GM19397 (cell line): ENCODE measurements around the gene PCDH12.

Source experiments
- ATAC-seq: cut with Tn5 transposase; IDR thresholded peaks from one replicate; pipeline ENCODE4 v1.9.1; 2021; ENCODE audit warnings: mild to moderate bottlenecking, moderate library complexity; ENCODE audit not compliant: unreplicated experiment

The PCDH12 gene

GRCh38 chr5:141966963-141967333, 8.9 kb upstream of the PCDH12 start:
- ATAC-seq = no peak

- ATAC-seq = no peak
Observed at GRCh38 chr5:141966275-141966962, 8.4 kb upstream of the PCDH12 start.

- ATAC-seq = no peak
Observed at GRCh38 chr5:141965071-141965470, 7.1 kb upstream of the PCDH12 start.

GRCh38 chr5:141963701-141964100, 5.7 kb upstream of the PCDH12 start:
- no peak for ATAC-seq

- no peak for ATAC-seq
Observed at GRCh38 chr5:141961466-141961865, 3.5 kb upstream of the PCDH12 start.

GRCh38 chr5:141960449-141961323, 2.7 kb upstream of the PCDH12 start:
- peak; percentile 95 for ATAC-seq

GRCh38 chr5:141960018-141960417, 2.0 kb upstream of the PCDH12 start:
- no peak for ATAC-seq

- no peak for ATAC-seq
Observed at GRCh38 chr5:141958546-141959172, 657 bp upstream of the PCDH12 start.

- no peak for ATAC-seq
Observed at GRCh38 chr5:141957367-141957996, 520 bp downstream of the PCDH12 start.

- no peak for ATAC-seq
Observed at GRCh38 chr5:141954194-141954593, 3.8 kb downstream of the PCDH12 start.

- ATAC-seq = no peak
Observed at GRCh38 chr5:141952020-141952419, 6.0 kb downstream of the PCDH12 start.

GRCh38 chr5:141951332-141951781, 6.6 kb downstream of the PCDH12 start:
- ATAC-seq = peak; percentile 70

GRCh38 chr5:141950207-141951005, 7.6 kb downstream of the PCDH12 start:
- ATAC-seq = no peak

GRCh38 chr5:141949511-141949910, 8.5 kb downstream of the PCDH12 start:
- no peak for ATAC-seq

- ATAC-seq = no peak
Observed at GRCh38 chr5:141948812-141949211, 9.2 kb downstream of the PCDH12 start.

- no peak for ATAC-seq
Observed at GRCh38 chr5:141947316-141947715, 10.7 kb downstream of the PCDH12 start.

- ATAC-seq = no peak
Observed at GRCh38 chr5:141945511-141946051, 12.4 kb downstream of the PCDH12 start.

GRCh38 chr5:141944076-141944475, 13.9 kb downstream of the PCDH12 start:
- no peak for ATAC-seq

GRCh38 chr5:141942185-141942857, 15.7 kb downstream of the PCDH12 start:
- ATAC-seq = no peak

GRCh38 chr5:141941779-141942178, 16.2 kb downstream of the PCDH12 start:
- no peak for ATAC-seq
